ENCODE data around the gene FAU.

GRCh38 chr11:65115361-65116082 is 6.4 kb downstream of the FAU start:
- no peak for TF ChIP-seq NCOR1 (IDR thresholded peaks at IDR 0.05; ENCODE audit: borderline replicate concordance, low read length)
- TF ChIP-seq ARNT2 (CRISPR knock-in tag; IDR thresholded peaks at IDR 0.05; ENCODE audit: low read depth), result no peak
- no peak for TF ChIP-seq TBP (CRISPR knock-in tag; IDR thresholded peaks at IDR 0.05)
- no peak for TF ChIP-seq ZNF558 (CRISPR knock-in tag; IDR thresholded peaks at IDR 0.05; ENCODE audit: borderline replicate concordance)
- TF ChIP-seq, protein P1, sequence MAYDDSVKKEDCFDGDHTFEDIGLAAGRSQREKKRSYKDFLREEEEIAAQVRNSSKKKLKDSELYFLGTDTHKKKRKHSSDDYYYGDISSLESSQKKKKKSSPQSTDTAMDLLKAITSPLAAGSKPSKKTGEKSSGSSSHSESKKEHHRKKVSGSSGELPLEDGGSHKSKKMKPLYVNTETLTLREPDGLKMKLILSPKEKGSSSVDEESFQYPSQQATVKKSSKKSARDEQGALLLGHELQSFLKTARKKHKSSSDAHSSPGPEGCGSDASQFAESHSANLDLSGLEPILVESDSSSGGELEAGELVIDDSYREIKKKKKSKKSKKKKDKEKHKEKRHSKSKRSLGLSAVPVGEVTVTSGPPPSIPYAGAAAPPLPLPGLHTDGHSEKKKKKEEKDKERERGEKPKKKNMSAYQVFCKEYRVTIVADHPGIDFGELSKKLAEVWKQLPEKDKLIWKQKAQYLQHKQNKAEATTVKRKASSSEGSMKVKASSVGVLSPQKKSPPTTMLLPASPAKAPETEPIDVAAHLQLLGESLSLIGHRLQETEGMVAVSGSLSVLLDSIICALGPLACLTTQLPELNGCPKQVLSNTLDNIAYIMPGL (CRISPR knock-in tag; IDR thresholded peaks at IDR 0.05; ENCODE audit: borderline replicate concordance in 1 of 2, low read depth in 1 of 2), result no peak
- TF ChIP-seq RFX5 (IDR thresholded peaks at IDR 0.05; ENCODE audit: low read depth, low read length), result no peak
- no peak for TF ChIP-seq ZNF274 (CRISPR knock-in tag; IDR thresholded peaks at IDR 0.05)
- TF ChIP-seq ZNF674 (CRISPR knock-in tag; IDR thresholded peaks at IDR 0.05; ENCODE audit: low read depth), result no peak
- TF ChIP-seq REPIN1 (CRISPR knock-in tag; IDR thresholded peaks at IDR 0.05; ENCODE audit: borderline replicate concordance, low read depth), result no peak
- TF ChIP-seq, protein P2, sequence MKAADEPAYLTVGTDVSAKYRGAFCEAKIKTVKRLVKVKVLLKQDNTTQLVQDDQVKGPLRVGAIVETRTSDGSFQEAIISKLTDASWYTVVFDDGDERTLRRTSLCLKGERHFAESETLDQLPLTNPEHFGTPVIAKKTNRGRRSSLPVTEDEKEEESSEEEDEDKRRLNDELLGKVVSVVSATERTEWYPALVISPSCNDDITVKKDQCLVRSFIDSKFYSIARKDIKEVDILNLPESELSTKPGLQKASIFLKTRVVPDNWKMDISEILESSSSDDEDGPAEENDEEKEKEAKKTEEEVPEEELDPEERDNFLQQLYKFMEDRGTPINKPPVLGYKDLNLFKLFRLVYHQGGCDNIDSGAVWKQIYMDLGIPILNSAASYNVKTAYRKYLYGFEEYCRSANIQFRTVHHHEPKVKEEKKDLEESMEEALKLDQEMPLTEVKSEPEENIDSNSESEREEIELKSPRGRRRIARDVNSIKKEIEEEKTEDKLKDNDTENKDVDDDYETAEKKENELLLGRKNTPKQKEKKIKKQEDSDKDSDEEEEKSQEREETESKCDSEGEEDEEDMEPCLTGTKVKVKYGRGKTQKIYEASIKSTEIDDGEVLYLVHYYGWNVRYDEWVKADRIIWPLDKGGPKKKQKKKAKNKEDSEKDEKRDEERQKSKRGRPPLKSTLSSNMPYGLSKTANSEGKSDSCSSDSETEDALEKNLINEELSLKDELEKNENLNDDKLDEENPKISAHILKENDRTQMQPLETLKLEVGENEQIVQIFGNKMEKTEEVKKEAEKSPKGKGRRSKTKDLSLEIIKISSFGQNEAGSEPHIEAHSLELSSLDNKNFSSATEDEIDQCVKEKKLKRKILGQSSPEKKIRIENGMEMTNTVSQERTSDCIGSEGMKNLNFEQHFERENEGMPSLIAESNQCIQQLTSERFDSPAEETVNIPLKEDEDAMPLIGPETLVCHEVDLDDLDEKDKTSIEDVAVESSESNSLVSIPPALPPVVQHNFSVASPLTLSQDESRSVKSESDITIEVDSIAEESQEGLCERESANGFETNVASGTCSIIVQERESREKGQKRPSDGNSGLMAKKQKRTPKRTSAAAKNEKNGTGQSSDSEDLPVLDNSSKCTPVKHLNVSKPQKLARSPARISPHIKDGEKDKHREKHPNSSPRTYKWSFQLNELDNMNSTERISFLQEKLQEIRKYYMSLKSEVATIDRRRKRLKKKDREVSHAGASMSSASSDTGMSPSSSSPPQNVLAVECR (CRISPR knock-in tag; IDR thresholded peaks at IDR 0.05; ENCODE audit: borderline replicate concordance), result no peak
- no peak for TF ChIP-seq KDM3A (CRISPR knock-in tag; IDR thresholded peaks at IDR 0.05; ENCODE audit: low read depth)
- TF ChIP-seq MBD4 (IDR thresholded peaks at IDR 0.05; ENCODE audit: borderline replicate concordance, low read length), result no peak
- TF ChIP-seq, protein P3, sequence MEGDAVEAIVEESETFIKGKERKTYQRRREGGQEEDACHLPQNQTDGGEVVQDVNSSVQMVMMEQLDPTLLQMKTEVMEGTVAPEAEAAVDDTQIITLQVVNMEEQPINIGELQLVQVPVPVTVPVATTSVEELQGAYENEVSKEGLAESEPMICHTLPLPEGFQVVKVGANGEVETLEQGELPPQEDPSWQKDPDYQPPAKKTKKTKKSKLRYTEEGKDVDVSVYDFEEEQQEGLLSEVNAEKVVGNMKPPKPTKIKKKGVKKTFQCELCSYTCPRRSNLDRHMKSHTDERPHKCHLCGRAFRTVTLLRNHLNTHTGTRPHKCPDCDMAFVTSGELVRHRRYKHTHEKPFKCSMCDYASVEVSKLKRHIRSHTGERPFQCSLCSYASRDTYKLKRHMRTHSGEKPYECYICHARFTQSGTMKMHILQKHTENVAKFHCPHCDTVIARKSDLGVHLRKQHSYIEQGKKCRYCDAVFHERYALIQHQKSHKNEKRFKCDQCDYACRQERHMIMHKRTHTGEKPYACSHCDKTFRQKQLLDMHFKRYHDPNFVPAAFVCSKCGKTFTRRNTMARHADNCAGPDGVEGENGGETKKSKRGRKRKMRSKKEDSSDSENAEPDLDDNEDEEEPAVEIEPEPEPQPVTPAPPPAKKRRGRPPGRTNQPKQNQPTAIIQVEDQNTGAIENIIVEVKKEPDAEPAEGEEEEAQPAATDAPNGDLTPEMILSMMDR (CRISPR knock-in tag; IDR thresholded peaks at IDR 0.05), result no peak
- TF ChIP-seq BRCA1 (CRISPR knock-in tag; IDR thresholded peaks at IDR 0.05), result no peak

Measured in HepG2 (cell line).